Stimulated activated memory B cell treated with anti-CD40 and anti-IgM and Interleukin-4, amounts not matched to agents 10 μg/mL and 1 μg/mL and 100 μg/mL, for 72 hours (primary cell): ENCODE measurements around the gene PLA2G12A.
A peak's percentile ranks its signal among the peaks of the same experiment; 100 is the strongest.

Experiments
- ATAC-seq: fragments of 150-1000 bp; cut with Tn5 transposase; 2 replicates; pipeline ENCODE4 v1.10.0; 2021
- H3K27ac Mint-ChIP-seq: one replicate; pipeline ENCODE4 v1.8.0; 2022; ENCODE audit warnings: mild to moderate bottlenecking, mixed read lengths
- H3K27me3 Mint-ChIP-seq: one replicate; pipeline ENCODE4 v1.8.0; 2022; ENCODE audit warnings: mixed read lengths
- H3K36me3 Mint-ChIP-seq: one replicate; pipeline ENCODE4 v1.8.0; 2022; ENCODE audit warnings: mixed read lengths
- H3K4me1 Mint-ChIP-seq: one replicate; pipeline ENCODE4 v1.8.0; 2022; ENCODE audit warnings: mixed read lengths
- H3K4me3 Mint-ChIP-seq: one replicate; pipeline ENCODE4 v1.8.0; 2022; ENCODE audit warnings: mild to moderate bottlenecking, moderate library complexity, mixed read lengths
- H3K9me3 Mint-ChIP-seq: one replicate; pipeline ENCODE4 v1.8.0; 2022; ENCODE audit warnings: mixed read lengths

PLA2G12A gene

DNA sequence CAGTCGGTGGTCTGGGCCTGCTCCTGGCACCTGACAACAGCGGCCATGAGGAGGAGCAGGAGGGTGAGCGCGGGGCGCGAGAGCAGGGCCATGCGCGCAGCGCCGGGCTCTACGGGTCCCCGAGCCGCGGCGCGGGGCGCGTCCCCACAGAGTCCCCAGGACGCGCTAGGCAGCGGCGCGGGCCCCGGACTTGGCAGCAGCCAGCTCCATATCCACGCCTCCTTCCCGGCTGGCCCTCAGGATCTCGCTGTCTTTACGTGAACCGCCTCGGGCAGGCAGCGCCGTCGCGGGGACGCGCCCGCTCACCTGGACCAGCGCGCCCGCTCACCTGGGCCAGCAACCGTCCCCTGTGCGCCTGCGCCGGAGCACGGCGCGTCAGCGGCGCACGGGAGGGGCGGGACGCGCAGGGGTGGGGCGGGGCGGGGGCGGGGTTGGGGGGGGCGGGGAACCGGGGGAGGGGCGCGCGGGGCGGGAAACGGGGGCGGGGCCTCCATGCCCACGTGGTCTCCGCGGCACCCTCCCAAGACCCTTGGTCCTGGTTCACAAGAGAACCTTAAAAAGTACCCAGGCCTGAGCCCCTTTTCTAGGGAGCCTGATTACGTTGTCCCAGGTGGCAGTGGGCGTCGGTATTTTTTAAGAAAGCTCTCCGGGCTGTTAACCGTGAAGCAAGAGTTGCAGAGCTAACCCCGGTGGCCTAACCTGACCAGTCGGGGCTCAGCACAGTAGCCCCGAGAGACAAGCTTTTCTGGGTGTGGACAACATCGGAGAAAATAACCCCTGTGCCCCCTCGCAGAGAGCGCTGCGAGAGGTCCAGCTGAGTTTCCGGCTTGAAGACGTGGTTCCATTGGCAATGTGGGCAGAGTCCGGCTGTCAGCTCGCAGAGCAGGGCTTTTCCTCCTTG is at the start of gene PLA2G12A:
PLA2G12A (minus strand) TSS at position 353 of the 901 bp plus-strand sequence; CDS start at position 92, 261 bp downstream.
- Mint-ChIP-seq H3K4me3 (peak within 1 kb of the TSS; percentile 91), H3K36me3 (peaks cover 12% of the 10 kb centered on the region), H3K27me3 (no peaks in the 10 kb centered on the region), H3K9me3 (no peaks in the 10 kb centered on the region), H3K4me1 (peaks cover 12% of the 10 kb centered on the region), H3K27ac (peak within 1 kb of the TSS; percentile 69)
- ATAC-seq = peak; percentile 94

DNA sequence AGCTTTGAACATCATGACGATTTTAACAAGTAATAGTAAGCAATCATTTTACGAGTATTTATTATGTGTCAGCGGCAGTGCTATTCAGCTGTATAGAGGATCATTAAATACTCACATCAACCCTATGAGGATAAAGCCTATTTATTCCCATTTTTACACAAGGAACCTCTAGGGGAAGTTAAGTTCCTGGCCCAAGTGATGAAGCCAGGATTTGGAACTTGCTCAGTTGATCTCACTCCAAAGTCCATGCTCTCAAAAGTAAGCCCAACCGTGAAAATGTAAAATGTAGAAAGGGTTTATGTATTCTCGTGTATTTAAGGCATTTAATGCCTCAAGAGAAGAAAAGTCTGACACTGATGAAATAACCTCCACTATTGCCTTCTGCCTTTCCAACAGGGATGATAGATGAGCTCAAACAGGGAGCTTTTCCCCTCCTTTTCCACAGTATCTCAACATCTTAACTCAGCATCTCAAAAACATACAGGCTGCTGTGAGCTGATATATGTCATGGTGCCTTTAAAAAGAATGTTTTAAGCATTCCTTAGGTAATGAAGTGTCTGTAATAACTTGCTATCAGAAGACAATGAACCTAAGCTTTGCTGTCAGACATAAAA is 35.0 kb upstream of the PLA2G12A start:
- Mint-ChIP-seq H3K4me3 (no peak overlapping the region), H3K36me3 (no peaks in the 10 kb centered on the region), H3K27ac (no peak overlapping the region), H3K9me3 (no peaks in the 10 kb centered on the region), H3K27me3 (peaks cover 25% of the 10 kb centered on the region), H3K4me1 (no peaks in the 10 kb centered on the region)
- ATAC-seq = no peak

GRCh38 chr4:109764376-109764775 is 34.5 kb upstream of the PLA2G12A start:
- peaks cover 19% of the 10 kb centered on the region for H3K27me3 Mint-ChIP-seq
- no peak overlapping the region for H3K4me3 Mint-ChIP-seq
- H3K9me3 Mint-ChIP-seq = no peaks in the 10 kb centered on the region
- H3K27ac Mint-ChIP-seq = no peak overlapping the region
- no peaks in the 10 kb centered on the region for H3K4me1 Mint-ChIP-seq
- no peaks in the 10 kb centered on the region for H3K36me3 Mint-ChIP-seq
- ATAC-seq = no peak

DNA sequence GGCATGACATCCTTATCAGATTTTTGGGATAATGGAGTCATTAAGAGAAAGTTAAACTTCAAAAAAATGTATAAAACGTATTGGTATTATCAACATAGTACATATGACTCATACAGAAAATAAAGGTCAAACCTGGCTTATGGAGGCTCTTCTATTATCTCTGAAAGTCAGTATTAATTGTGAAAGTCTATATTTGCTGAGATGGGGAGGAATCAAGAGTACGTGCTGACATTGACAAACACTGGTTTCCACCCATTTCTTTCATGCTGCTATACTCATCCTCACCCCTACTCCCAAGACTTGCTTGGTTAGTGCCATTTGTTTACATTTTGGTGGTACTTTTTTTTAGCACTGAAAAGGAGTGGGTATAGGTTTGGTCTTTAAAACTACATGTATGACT is 30.8 kb upstream of the PLA2G12A start:
- no peak overlapping the region for H3K27ac Mint-ChIP-seq
- H3K4me1 Mint-ChIP-seq = no peaks in the 10 kb centered on the region
- ATAC-seq = no peak
- peaks cover 31% of the 10 kb centered on the region for H3K27me3 Mint-ChIP-seq
- H3K9me3 Mint-ChIP-seq = no peaks in the 10 kb centered on the region
- H3K4me3 Mint-ChIP-seq = no peak overlapping the region
- no peaks in the 10 kb centered on the region for H3K36me3 Mint-ChIP-seq

- no peaks in the 10 kb centered on the region for H3K4me1 Mint-ChIP-seq
- ATAC-seq = no peak
- H3K27ac Mint-ChIP-seq = no peak overlapping the region
- peaks cover 29% of the 10 kb centered on the region for H3K27me3 Mint-ChIP-seq
- no peaks in the 10 kb centered on the region for H3K36me3 Mint-ChIP-seq
- no peaks in the 10 kb centered on the region for H3K9me3 Mint-ChIP-seq
- no peak overlapping the region for H3K4me3 Mint-ChIP-seq
Observed at GRCh38 chr4:109755656-109756055, 25.8 kb upstream of the PLA2G12A start.

DNA sequence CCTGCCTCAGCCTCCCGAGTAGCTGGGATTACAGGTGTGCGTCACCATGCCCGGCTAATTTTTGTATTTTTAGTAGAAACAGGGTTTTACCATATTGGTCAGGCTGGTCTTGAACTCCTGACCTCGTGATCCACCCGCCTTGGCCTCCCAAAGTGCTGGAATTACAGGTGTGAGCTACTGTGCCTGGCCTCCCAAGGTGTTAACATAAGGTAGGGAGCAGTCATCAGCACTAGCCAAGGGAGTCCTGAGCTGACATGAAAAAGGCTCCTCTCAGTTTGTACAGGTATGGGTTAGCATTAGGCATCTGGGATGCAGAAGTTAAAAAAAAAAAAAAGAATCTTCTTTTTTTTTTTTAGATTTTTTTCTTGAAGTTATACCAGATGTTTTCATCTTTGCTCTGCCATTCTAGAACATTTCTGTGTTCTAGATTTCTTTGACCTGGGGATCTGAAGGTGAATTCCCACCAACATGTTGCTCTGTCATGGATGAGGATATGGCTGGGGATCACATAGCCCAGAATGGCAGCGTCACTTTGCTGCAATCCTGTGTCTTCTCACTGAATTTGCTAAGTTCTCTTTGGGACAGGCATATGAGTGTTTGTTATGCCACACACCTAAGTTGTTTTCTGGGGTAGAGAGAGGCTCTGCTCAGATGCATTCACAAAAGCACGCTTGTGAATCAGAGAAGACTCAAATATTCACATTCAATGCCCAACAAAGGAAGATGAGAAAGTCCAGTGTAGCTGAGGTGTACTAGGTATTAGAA is 24.4 kb upstream of the PLA2G12A start:
- no peak overlapping the region for H3K4me3 Mint-ChIP-seq
- no peak overlapping the region for H3K27ac Mint-ChIP-seq
- no peaks in the 10 kb centered on the region for H3K4me1 Mint-ChIP-seq
- H3K9me3 Mint-ChIP-seq = no peaks in the 10 kb centered on the region
- no peak for ATAC-seq
- no peaks in the 10 kb centered on the region for H3K36me3 Mint-ChIP-seq
- H3K27me3 Mint-ChIP-seq = peaks cover 29% of the 10 kb centered on the region

DNA sequence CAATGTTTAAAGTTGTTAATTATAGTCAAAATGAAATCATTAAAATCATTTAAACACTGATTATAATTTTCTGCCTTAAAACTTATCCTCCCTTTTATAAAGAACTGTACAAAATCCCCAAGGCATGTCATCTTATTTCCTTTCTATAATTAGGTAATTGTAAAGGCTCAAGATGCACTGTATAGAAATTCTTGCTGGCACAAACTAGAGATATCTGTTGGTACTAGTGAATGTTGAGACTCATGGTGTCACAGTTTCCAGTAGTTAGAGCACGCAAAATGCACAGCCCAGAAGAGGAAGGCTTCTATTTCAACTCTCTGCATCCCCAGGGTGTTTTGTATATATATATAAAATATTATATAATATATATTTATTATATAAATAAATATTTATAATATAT is 22.7 kb upstream of the PLA2G12A start:
- no peak for ATAC-seq

GRCh38 chr4:109751852-109752251 is 22.0 kb upstream of the PLA2G12A start:
- no peak overlapping the region for H3K27ac Mint-ChIP-seq
- no peaks in the 10 kb centered on the region for H3K9me3 Mint-ChIP-seq
- H3K4me3 Mint-ChIP-seq = no peak overlapping the region
- H3K4me1 Mint-ChIP-seq = no peaks in the 10 kb centered on the region
- ATAC-seq = no peak
- H3K36me3 Mint-ChIP-seq = no peaks in the 10 kb centered on the region
- H3K27me3 Mint-ChIP-seq = peaks cover 24% of the 10 kb centered on the region

More for the DNA sequence above, 22.7 kb upstream of the PLA2G12A start:
- Mint-ChIP-seq H3K4me1 (no peaks in the 10 kb centered on the region), H3K27ac (no peak overlapping the region), H3K9me3 (no peaks in the 10 kb centered on the region), H3K36me3 (no peaks in the 10 kb centered on the region), H3K27me3 (peaks cover 29% of the 10 kb centered on the region), H3K4me3 (no peak overlapping the region)

DNA sequence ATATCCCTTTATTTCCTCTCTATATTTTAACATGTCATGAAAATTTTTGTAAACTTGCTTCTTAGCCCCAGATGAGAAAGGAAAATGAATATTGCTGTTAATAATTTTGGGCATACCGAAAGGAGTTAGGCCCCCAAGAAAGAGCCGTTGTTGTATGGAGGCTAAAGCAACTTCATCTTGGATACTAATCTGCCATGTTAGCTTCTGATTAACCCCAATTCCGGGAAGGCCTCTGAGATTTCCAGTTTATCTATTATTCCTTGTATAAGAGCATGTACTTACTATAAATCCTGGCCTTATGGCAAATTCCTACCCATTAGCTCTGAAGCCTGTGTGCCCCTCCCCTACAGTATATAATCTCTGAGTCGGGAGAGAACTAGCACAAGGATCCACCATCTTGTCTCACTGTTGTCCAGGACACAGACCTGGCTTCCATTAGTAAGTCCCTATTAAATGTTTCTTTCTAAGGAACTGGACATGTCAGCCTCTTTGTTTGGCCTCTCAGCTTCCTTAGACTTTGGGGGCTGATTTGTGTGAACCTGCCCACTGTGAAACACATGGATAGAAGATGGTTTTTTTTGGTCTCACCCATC is 20.9 kb upstream of the PLA2G12A start:
- H3K27ac Mint-ChIP-seq = no peak overlapping the region
- no peaks in the 10 kb centered on the region for H3K9me3 Mint-ChIP-seq

DNA sequence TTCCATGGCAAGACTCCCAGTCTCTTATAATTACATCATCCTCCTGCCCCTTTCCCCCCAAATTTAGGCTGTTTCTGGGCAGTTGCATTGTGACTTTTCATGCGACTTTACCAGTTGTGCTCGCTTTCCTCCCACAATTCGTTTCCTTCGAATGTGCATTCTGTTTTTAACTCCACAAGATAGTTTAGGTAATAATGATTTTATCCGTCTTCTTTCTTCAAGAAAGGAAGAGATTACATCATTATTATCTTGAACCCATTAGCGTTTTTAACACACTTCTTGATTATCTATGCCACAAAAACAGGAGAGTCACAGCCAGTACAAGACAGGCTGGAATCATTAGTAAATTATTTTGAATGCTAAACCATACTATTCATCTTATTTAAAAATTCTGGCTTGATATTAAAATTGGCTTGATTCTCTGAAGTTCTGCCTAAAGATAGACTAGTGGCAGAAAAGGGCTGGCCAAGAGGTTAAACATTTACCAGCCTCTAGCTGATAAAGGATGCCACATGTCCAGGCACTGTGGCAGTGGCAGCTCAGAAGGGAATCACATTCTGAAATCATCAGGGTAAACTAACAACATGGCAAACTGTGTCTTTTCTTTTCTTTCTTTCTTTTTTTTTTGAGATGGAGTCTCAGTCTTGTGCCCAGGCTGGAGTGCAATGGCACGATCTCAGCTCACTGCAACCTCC is 19.7 kb upstream of the PLA2G12A start:
- Mint-ChIP-seq H3K4me3 (no peak overlapping the region), H3K27ac (no peak overlapping the region), H3K4me1 (no peaks in the 10 kb centered on the region), H3K27me3 (peaks cover 14% of the 10 kb centered on the region), H3K36me3 (no peaks in the 10 kb centered on the region), H3K9me3 (no peaks in the 10 kb centered on the region)
- no peak for ATAC-seq

More for the DNA sequence above, 20.9 kb upstream of the PLA2G12A start:
- Mint-ChIP-seq H3K4me1 (no peaks in the 10 kb centered on the region), H3K4me3 (no peak overlapping the region), H3K27me3 (peaks cover 19% of the 10 kb centered on the region), H3K36me3 (no peaks in the 10 kb centered on the region)
- no peak for ATAC-seq

- H3K4me1 Mint-ChIP-seq = no peaks in the 10 kb centered on the region
- H3K4me3 Mint-ChIP-seq = no peak overlapping the region
- ATAC-seq = no peak
- peaks cover 8% of the 10 kb centered on the region for H3K27me3 Mint-ChIP-seq
- H3K9me3 Mint-ChIP-seq = no peaks in the 10 kb centered on the region
- H3K27ac Mint-ChIP-seq = no peak overlapping the region
- H3K36me3 Mint-ChIP-seq = no peaks in the 10 kb centered on the region
Observed at GRCh38 chr4:109748114-109748513, 18.2 kb upstream of the PLA2G12A start.

GRCh38 chr4:109746728-109747127 is 16.9 kb upstream of the PLA2G12A start:
- Mint-ChIP-seq H3K27ac (no peak overlapping the region), H3K4me1 (no peaks in the 10 kb centered on the region), H3K36me3 (no peaks in the 10 kb centered on the region), H3K9me3 (no peaks in the 10 kb centered on the region), H3K4me3 (no peak overlapping the region), H3K27me3 (peaks cover 8% of the 10 kb centered on the region)
- no peak for ATAC-seq

- no peaks in the 10 kb centered on the region for H3K4me1 Mint-ChIP-seq
Observed at GRCh38 chr4:109745830-109746229, 16.0 kb upstream of the PLA2G12A start.

GRCh38 chr4:109739547-109739946 is 9.7 kb upstream of the PLA2G12A start:
- Mint-ChIP-seq H3K36me3 (no peaks in the 10 kb centered on the region), H3K27me3 (peaks cover 14% of the 10 kb centered on the region), H3K9me3 (no peaks in the 10 kb centered on the region), H3K4me3 (no peak overlapping the region), H3K4me1 (no peaks in the 10 kb centered on the region), H3K27ac (no peak overlapping the region)
- ATAC-seq = no peak

More at GRCh38 chr4:109745830-109746229, 16.0 kb upstream of the PLA2G12A start:
- Mint-ChIP-seq H3K9me3 (no peaks in the 10 kb centered on the region), H3K36me3 (no peaks in the 10 kb centered on the region), H3K27ac (no peak overlapping the region), H3K4me3 (no peak overlapping the region), H3K27me3 (peaks cover 8% of the 10 kb centered on the region)
- no peak for ATAC-seq
